Measurements from ENCODE around the gene MND1.

MND1 gene

DNA sequence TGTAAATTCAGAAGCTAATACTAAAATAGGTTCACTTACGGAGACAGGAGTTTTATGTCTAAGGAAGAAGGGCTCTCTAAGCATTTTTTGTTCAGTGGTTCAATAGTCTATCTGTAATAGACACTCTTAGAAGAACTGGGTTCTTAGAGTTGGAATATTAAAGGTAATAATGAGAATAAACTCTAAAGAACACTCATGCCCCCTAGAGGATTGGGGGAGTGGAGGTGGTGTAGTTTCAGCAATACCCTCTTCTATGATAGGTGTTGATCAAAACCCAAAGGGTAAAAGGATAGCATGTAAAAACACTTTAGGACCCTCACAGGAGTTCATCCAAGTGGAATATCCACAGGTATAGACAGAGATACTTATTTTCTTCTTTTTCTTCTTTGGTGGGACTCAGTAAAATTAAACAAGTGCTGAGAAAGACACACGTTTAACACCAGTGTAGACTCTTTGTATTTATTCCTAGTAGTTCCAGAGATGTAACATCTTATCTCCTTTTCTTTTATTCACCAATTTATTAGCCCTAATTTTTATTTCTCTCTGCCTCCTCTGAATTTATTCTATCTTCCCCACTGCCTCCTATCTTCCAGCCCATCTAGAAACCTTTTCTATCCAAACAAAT lies 25.7 kb upstream of the MND1 start:
- in situ Hi-C loops (cut with MboI; ENCODE audit: low pct_unique_long_range_greater_than_20kb, low sequenced_read_pairs, unreplicated experiment), result loop anchor here (25.0 kb wide), 1 partner anchor 482 kb away; no protein-coding TSS in a partner anchor
- peak; percentile 58 for DNase-seq (ENCODE audit: low spot score)
- TF ChIP-seq, protein P1, sequence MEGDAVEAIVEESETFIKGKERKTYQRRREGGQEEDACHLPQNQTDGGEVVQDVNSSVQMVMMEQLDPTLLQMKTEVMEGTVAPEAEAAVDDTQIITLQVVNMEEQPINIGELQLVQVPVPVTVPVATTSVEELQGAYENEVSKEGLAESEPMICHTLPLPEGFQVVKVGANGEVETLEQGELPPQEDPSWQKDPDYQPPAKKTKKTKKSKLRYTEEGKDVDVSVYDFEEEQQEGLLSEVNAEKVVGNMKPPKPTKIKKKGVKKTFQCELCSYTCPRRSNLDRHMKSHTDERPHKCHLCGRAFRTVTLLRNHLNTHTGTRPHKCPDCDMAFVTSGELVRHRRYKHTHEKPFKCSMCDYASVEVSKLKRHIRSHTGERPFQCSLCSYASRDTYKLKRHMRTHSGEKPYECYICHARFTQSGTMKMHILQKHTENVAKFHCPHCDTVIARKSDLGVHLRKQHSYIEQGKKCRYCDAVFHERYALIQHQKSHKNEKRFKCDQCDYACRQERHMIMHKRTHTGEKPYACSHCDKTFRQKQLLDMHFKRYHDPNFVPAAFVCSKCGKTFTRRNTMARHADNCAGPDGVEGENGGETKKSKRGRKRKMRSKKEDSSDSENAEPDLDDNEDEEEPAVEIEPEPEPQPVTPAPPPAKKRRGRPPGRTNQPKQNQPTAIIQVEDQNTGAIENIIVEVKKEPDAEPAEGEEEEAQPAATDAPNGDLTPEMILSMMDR (IDR thresholded peaks at IDR 0.05; ENCODE audit: extremely low read depth, insufficient read depth, missing control alignments), result peak; percentile 62

DNA sequence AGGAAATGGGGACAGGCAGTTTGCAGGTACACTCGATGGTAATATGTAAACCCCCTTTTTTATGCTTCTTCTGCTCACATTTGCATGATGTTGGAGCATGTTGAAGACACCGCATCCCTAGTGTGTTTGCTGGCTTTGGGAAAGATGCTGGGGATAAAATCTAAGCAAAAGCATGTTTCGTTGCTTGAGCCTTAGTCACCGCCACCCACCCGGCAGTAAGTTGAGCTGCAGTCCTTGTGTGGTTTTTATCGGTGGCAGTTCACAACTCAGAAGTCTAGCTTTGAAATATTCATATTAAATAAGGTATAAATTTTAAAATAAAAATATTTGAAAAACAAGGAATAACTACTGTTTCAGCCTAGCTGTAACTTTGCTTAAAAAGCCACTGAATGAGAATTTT lies 21.7 kb upstream of the MND1 start:
- TF ChIP-seq, protein P1 (IDR thresholded peaks at IDR 0.05; ENCODE audit: extremely low read depth, insufficient read depth, missing control alignments), result no peak
- in situ Hi-C loops (cut with MboI; ENCODE audit: low pct_unique_long_range_greater_than_20kb, low sequenced_read_pairs, unreplicated experiment), result loop anchor here (25.0 kb wide), 1 partner anchor 485 kb away; no protein-coding TSS in a partner anchor
- no peak for DNase-seq (ENCODE audit: low spot score)

DNA sequence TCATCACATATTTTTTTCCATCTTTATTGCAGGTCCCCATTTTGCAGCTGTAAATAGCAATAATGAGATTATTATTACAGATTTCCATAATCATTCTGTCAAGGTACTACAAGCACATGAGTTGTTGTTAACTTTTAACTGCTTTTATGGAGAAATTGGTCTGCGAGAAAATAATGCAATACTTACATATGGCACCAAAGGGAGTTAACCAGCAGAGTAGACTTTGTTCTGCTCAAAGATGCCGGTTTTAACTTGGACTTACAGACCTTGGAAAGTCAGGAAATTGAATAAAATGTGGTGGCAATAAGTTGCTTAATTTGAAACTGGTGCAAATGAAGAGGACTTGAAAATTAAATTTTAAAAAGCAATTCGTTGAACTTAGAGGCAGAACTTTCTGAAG lies 20.4 kb upstream of the MND1 start:
- TF ChIP-seq, protein P1 (IDR thresholded peaks at IDR 0.05; ENCODE audit: extremely low read depth, insufficient read depth, missing control alignments), result no peak
- in situ Hi-C loops (cut with MboI; ENCODE audit: low pct_unique_long_range_greater_than_20kb, low sequenced_read_pairs, unreplicated experiment), result loop anchor here (25.0 kb wide), 1 partner anchor 487 kb away; no protein-coding TSS in a partner anchor

DNA sequence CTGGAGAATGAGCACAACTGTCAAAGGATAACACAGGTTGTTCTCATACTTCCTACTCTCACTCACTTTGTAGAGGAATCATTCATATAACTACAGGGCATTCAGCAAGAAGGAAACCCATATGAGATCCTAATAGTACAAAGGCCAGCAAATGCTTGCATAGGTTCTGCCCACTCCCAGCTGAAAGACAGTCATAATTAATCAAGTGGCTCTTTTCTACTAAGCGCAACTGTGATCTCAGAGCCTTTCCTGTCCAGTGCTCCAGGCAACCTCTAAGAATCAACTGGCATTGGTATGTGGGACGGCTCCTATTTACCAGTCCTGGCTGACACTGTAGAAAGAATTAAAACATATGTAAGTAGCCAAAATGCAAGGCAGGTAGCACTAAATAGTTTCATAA lies 18.9 kb upstream of the MND1 start:
- no peak for DNase-seq (ENCODE audit: low spot score)
- in situ Hi-C loops (cut with MboI; ENCODE audit: low pct_unique_long_range_greater_than_20kb, low sequenced_read_pairs, unreplicated experiment), result loop anchor here (25.0 kb wide), 1 partner anchor 437 kb away; the partner anchor contains the start of gene RNF175
- TF ChIP-seq, protein P1 (IDR thresholded peaks at IDR 0.05; ENCODE audit: extremely low read depth, insufficient read depth, missing control alignments), result no peak

More for the DNA sequence above, 20.4 kb upstream of the MND1 start:
- no peak for DNase-seq (ENCODE audit: low spot score)

DNA sequence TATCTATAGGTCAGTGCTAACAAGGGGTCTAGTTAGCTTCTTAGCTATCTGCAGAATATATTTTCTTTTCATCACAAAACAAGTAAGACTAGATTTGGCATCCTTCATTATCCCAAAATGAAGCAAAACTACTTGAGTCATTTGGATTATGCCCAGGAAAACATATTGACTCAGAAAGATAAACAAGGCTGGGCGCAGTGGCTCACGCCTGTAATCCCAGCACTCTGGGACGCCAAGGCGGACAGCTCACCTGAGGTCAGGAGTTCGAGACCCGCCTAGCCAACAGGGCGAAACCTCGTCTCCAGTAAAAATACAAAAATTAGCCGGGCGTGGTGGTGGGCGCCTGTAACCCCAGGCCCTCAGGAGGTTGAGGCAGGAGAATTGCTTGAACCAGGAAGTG lies 18.0 kb upstream of the MND1 start:
- TF ChIP-seq, protein P1 (IDR thresholded peaks at IDR 0.05; ENCODE audit: extremely low read depth, insufficient read depth, missing control alignments), result no peak
- in situ Hi-C loops (cut with MboI; ENCODE audit: low pct_unique_long_range_greater_than_20kb, low sequenced_read_pairs, unreplicated experiment), result loop anchor here (25.0 kb wide), 1 partner anchor 436 kb away; the partner anchor contains the start of gene RNF175
- no peak for DNase-seq (ENCODE audit: low spot score)

DNA sequence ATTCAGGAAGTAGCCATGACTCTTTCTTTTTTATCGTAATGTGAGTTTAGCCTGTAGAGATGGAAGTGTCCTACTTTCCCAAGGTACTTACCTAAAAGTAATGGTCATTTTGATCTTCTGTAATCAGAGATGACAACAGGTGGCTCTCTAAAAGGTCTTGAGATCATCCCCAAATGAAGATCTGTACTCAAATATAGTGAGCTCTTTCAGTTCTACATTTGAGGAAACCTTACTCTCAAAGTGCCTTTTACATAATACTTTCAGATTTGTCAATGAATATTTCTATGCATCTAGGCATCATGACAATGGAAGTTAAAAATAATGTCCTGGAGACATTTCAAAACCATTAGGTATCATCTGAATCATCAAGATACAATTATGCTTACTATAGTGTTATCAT lies 17.2 kb upstream of the MND1 start:
- TF ChIP-seq, protein P1 (IDR thresholded peaks at IDR 0.05; ENCODE audit: extremely low read depth, insufficient read depth, missing control alignments), result no peak
- no peak for DNase-seq (ENCODE audit: low spot score)
- in situ Hi-C loops (cut with MboI; ENCODE audit: low pct_unique_long_range_greater_than_20kb, low sequenced_read_pairs, unreplicated experiment), result loop anchor here (25.0 kb wide), 1 partner anchor 435 kb away; the partner anchor contains the start of gene RNF175

Measured in GM13977 (cell line).